Neural cell (in vitro differentiated cells): ENCODE measurements around the gene KLRC3. TPM values are rescaled to one million over a fixed set of nuclear protein-coding genes. Genes with fewer than 3 reads are reported as not detected.
"Not testable (repeated sequence)": the region's sequence is repeated elsewhere in the genome, so short reads cannot be mapped to it uniquely, and the experiment has no call there.

Experiments used
- H2AFZ ChIP-seq: fragments of 200-600, 300-800 bp; sonication (generic), shearing (Covaris generic); 2 replicates; pipeline ENCODE4 v1.6.0; 2014; ENCODE audit warnings: low read depth, mild to moderate bottlenecking, antibody characterized with exemption, low read length, moderate library complexity
- H3F3A ChIP-seq: fragments of 200-600 bp; shearing (Covaris generic); 2 replicates; pipeline ENCODE4 v1.6.1; 2016; ENCODE audit warnings: mild to moderate bottlenecking, moderate library complexity, mixed read lengths, antibody characterized with exemption, low read length; ENCODE audit not compliant: insufficient read depth, poor library complexity, severe bottlenecking
- H3K27ac ChIP-seq: fragments of 200-600, 300-800 bp; sonication (generic), shearing (Covaris generic); 2 replicates; pipeline ENCODE4 v1.5.1; 2014; ENCODE audit warnings: mild to moderate bottlenecking, low read length, moderate library complexity
- H3K27me3 ChIP-seq: fragments of 300-800, 200-600 bp; sonication (generic), shearing (Covaris generic); 2 replicates; pipeline ENCODE4 v1.6.0; 2014; ENCODE audit warnings: mild to moderate bottlenecking, low read depth, low read length, moderate library complexity; ENCODE audit not compliant: insufficient read depth
- H3K36me3 ChIP-seq: fragments of 300-800, 200-600 bp; sonication (generic), shearing (Covaris generic); 2 replicates; pipeline ENCODE4 v1.5.1; 2014; ENCODE audit warnings: mild to moderate bottlenecking, antibody characterized with exemption, low read length, moderate library complexity; ENCODE audit not compliant: insufficient read depth
- H3K4me2 ChIP-seq: fragments of 300-800, 200-600 bp; sonication (generic), shearing (Covaris generic); 2 replicates; pipeline ENCODE4 v1.6.0; 2014; ENCODE audit warnings: mild to moderate bottlenecking, low read length
- H3K4me3 ChIP-seq: fragments of 300-800, 200-600 bp; sonication (generic), shearing (Covaris generic); 2 replicates; pipeline ENCODE4 v1.5.1; 2014; ENCODE audit warnings: mild to moderate bottlenecking, low read length, moderate library complexity
- H3K79me2 ChIP-seq: fragments of 200-600 bp; shearing (Covaris generic); replicated peaks from 2 replicates; pipeline ENCODE4 v1.6.0; 2014; ENCODE audit warnings: mild to moderate bottlenecking, low read length, moderate library complexity; ENCODE audit not compliant: insufficient read depth
- H3K9ac ChIP-seq: fragments of 300-800, 200-600 bp; sonication (generic), shearing (Covaris generic); 2 replicates; pipeline ENCODE4 v1.6.1; 2016; ENCODE audit warnings: mild to moderate bottlenecking, low read length, mixed read lengths
- H3K9me2 ChIP-seq: fragments of 200-600 bp; shearing (Covaris generic); 2 replicates; pipeline ENCODE4 v1.6.1; 2016; ENCODE audit warnings: mild to moderate bottlenecking, low read length, mixed read lengths; ENCODE audit not compliant: insufficient read depth
- H3K9me3 ChIP-seq: fragments of 200-600, 300-800 bp; sonication (generic), shearing (Covaris generic); 2 replicates; pipeline ENCODE4 v1.6.1; 2016; ENCODE audit warnings: mild to moderate bottlenecking, mixed run types, low read length, moderate library complexity, mixed read lengths
- H4K20me1 ChIP-seq: fragments of 200-600 bp; shearing (Covaris generic); 2 replicates; pipeline ENCODE4 v1.6.1; 2016; ENCODE audit warnings: mild to moderate bottlenecking, mixed run types; ENCODE audit not compliant: insufficient read depth
- CTCF ChIP-seq: fragments of 450-650 bp; IDR thresholded peaks from 2 replicates; pipeline ENCODE4 v1.5.1; 2014; ENCODE audit warnings: antibody characterized with exemption, mild to moderate bottlenecking, moderate library complexity; ENCODE audit not compliant: poor library complexity, severe bottlenecking
- EP300 ChIP-seq: fragments of 450-650 bp; conservative IDR thresholded peaks from 2 replicates; pipeline ENCODE4 v1.6.1; 2014; ENCODE audit warnings: antibody characterized with exemption, mild to moderate bottlenecking, moderate library complexity; ENCODE audit not compliant: poor library complexity, severe bottlenecking
- EZH2 ChIP-seq: fragments of 200-600, 300-800 bp; shearing (Covaris generic), sonication (generic); IDR thresholded peaks from 2 replicates; pipeline ENCODE4 v1.6.1; 2014; ENCODE audit warnings: antibody characterized with exemption, low read length, borderline replicate concordance, mild to moderate bottlenecking; ENCODE audit not compliant: insufficient read depth, poor library complexity, severe bottlenecking
- MXI1 ChIP-seq: fragments of 450-650 bp; conservative IDR thresholded peaks from 2 replicates; pipeline ENCODE4 v1.6.1; 2014; ENCODE audit warnings: antibody characterized with exemption, mild to moderate bottlenecking; ENCODE audit not compliant: poor library complexity, severe bottlenecking
- POLR2AphosphoS5 ChIP-seq: IDR thresholded peaks from 2 replicates; pipeline ENCODE4 v1.6.1; 2012
- RAD21 ChIP-seq: fragments of 450-650 bp; conservative IDR thresholded peaks from 2 replicates; pipeline ENCODE4 v1.6.1; 2014; ENCODE audit warnings: antibody characterized with exemption, mild to moderate bottlenecking, moderate library complexity
- REST ChIP-seq: IDR thresholded peaks from 2 replicates; pipeline ENCODE4 v1.6.1; 2012; ENCODE audit warnings: borderline replicate concordance
- SMC3 ChIP-seq: fragments of 450-650 bp; conservative IDR thresholded peaks from 2 replicates; pipeline ENCODE4 v1.6.1; 2014; ENCODE audit warnings: antibody characterized with exemption, mild to moderate bottlenecking, moderate library complexity; ENCODE audit not compliant: poor library complexity
- TAF1 ChIP-seq: IDR thresholded peaks from 2 replicates; pipeline ENCODE4 v1.6.1; 2012; ENCODE audit warnings: low read depth
- polyA plus RNA-seq: library from polyadenylated mRNA; depleted of rRNA; stranded (reverse); fragments of >200 nt; gene quantifications from 2 replicates; pipeline ENCODE4 v1.2.3, GENCODE V29; 2014

The KLRC3 gene
- polyA plus RNA-seq, 1 donor from 2014 or later, result 3.7 TPM

- Histone ChIP-seq H3K4me2 (no peak overlapping the region), H3F3A (no peaks in the 10 kb centered on the region), H3K27me3 (no peaks in the 10 kb centered on the region), H3K9me3 (no peaks in the 10 kb centered on the region), H4K20me1 (no peaks in the 10 kb centered on the region), H3K79me2 (no peaks in the 10 kb centered on the region), H2AFZ (no peak overlapping the region), H3K27ac (no peak overlapping the region), H3K9ac (no peak overlapping the region), H3K9me2 (no peaks in the 10 kb centered on the region), H3K4me3 (no peak overlapping the region), H3K36me3 (no peaks in the 10 kb centered on the region)
- TF ChIP-seq REST (no peak), EP300 (no peak), MXI1 (no peak), RAD21 (no peak), POLR2AphosphoS5 (no peak), CTCF (no peak), TAF1 (no peak), SMC3 (no peak), EZH2 (no peak)
Measured at GRCh38 chr12:10381928-10382628, 38.3 kb downstream of the KLRC3 start.

- not testable (repeated sequence) for H3K4me3 ChIP-seq, H3K27ac ChIP-seq, H3K9me3 ChIP-seq, H3K79me2 ChIP-seq, H3F3A ChIP-seq, H4K20me1 ChIP-seq, H3K27me3 ChIP-seq, H3K36me3 ChIP-seq, H2AFZ ChIP-seq, H3K9me2 ChIP-seq, H3K9ac ChIP-seq, H3K4me2 ChIP-seq
Measured at GRCh38 chr12:10378737-10379136, 41.7 kb downstream of the KLRC3 start.

GRCh38 chr12:10374624-10375018 is 45.8 kb downstream of the KLRC3 start:
- Histone ChIP-seq H3K79me2 (no peaks in the 10 kb centered on the region), H4K20me1 (no peaks in the 10 kb centered on the region), H3K4me3 (no peak overlapping the region), H3F3A (no peaks in the 10 kb centered on the region), H3K27me3 (no peaks in the 10 kb centered on the region), H3K4me2 (no peak overlapping the region), H3K9me3 (no peaks in the 10 kb centered on the region), H3K36me3 (no peaks in the 10 kb centered on the region), H3K27ac (no peak overlapping the region), H2AFZ (no peak overlapping the region), H3K9ac (no peak overlapping the region), H3K9me2 (no peaks in the 10 kb centered on the region)
- TF ChIP-seq REST (no peak), EZH2 (no peak), RAD21 (no peak), TAF1 (no peak), SMC3 (no peak), POLR2AphosphoS5 (no peak), MXI1 (no peak), CTCF (no peak), EP300 (no peak)
